Neural progenitor cell (in vitro differentiated cells): Measurements from ENCODE around the gene SPRED3. TPM values are rescaled to one million over a fixed set of nuclear protein-coding genes. Genes with fewer than 3 reads are reported as not detected.

Source experiments
- DNase-seq: peaks from one replicate; pipeline ENCODE4 v3.0.0-alpha.2; 2016; ENCODE audit warnings: low spot score
- H2AFZ ChIP-seq: fragments of 200-600 bp; sonication (generic); replicated peaks from 2 replicates; pipeline ENCODE4 v1.6.1; 2016; ENCODE audit warnings: antibody characterized with exemption
- H3F3A ChIP-seq: fragments of 200-600 bp; sonication (generic); 2 replicates; pipeline ENCODE4 v1.6.1; 2016; ENCODE audit warnings: antibody characterized with exemption, low read depth
- H3K27ac ChIP-seq: fragments of 200-600 bp; sonication (generic); 2 replicates; pipeline ENCODE4 v1.5.1; 2016; ENCODE audit warnings: mild to moderate bottlenecking
- H3K27me3 ChIP-seq: fragments of 200-600 bp; sonication (generic); 2 replicates; pipeline ENCODE4 v1.6.1; 2016; ENCODE audit warnings: mild to moderate bottlenecking, moderate library complexity
- H3K36me3 ChIP-seq: fragments of 200-600 bp; sonication (generic); 2 replicates; pipeline ENCODE4 v1.5.1; 2016
- H3K4me1 ChIP-seq: fragments of 200-600 bp; sonication (generic); 2 replicates; pipeline ENCODE4 v1.6.1; 2016; ENCODE audit warnings: mixed run types
- H3K4me2 ChIP-seq: fragments of 200-600 bp; sonication (generic); 2 replicates; pipeline ENCODE4 v1.6.1; 2016
- H3K4me3 ChIP-seq: fragments of 200-600 bp; sonication (generic); 2 replicates; pipeline ENCODE4 v1.5.1; 2016
- H3K79me2 ChIP-seq: fragments of 200-600 bp; sonication (generic); 2 replicates; pipeline ENCODE4 v1.6.1; 2016; ENCODE audit warnings: low read depth
- H3K9ac ChIP-seq: fragments of 200-600 bp; sonication (generic); 2 replicates; pipeline ENCODE4 v1.6.1; 2016
- H3K9me3 ChIP-seq: fragments of 200-600 bp; sonication (generic); 2 replicates; pipeline ENCODE4 v1.5.1; 2016; ENCODE audit warnings: low read depth
- H4K20me1 ChIP-seq: fragments of 200-600 bp; sonication (generic); 2 replicates; pipeline ENCODE4 v1.6.1; 2016; ENCODE audit warnings: low read depth
- H3K27ac Mint-ChIP-seq: 3 replicates; pipeline ENCODE4 v1.8.0; 2021; ENCODE audit warnings: mixed read lengths
- H3K27me3 Mint-ChIP-seq: 2 replicates; pipeline ENCODE4 v1.8.0; 2022; ENCODE audit warnings: low read depth, mild to moderate bottlenecking, inconsistent platforms, moderate library complexity, mixed read lengths; ENCODE audit not compliant: insufficient read depth
- H3K36me3 Mint-ChIP-seq: 3 replicates; pipeline ENCODE4 v1.8.0; 2021; ENCODE audit warnings: mixed read lengths
- H3K4me1 Mint-ChIP-seq: 3 replicates; pipeline ENCODE4 v1.8.0; 2021; ENCODE audit warnings: mixed read lengths
- H3K4me3 Mint-ChIP-seq: 3 replicates; pipeline ENCODE4 v1.8.0; 2021; ENCODE audit warnings: mild to moderate bottlenecking, moderate library complexity, mixed read lengths
- H3K9me3 Mint-ChIP-seq: 3 replicates; pipeline ENCODE4 v1.8.0; 2020; ENCODE audit warnings: mixed read lengths
- CTCF ChIP-seq: fragments of 200-600 bp; sonication (generic); IDR thresholded peaks from 2 replicates; pipeline ENCODE4 v1.5.1; 2017; ENCODE audit warnings: antibody characterized with exemption, mild to moderate bottlenecking
- EZH2 ChIP-seq: fragments of 200-600 bp; sonication (generic); IDR thresholded peaks from 2 replicates; pipeline ENCODE4 v1.6.1; 2017; ENCODE audit warnings: antibody characterized with exemption, mild to moderate bottlenecking, moderate library complexity
- EZH2phosphoT487 ChIP-seq: fragments of 200-600 bp; sonication (generic); IDR thresholded peaks from 2 replicates; pipeline ENCODE4 v1.6.1; 2017; ENCODE audit warnings: antibody characterized with exemption
- total RNA-seq: library from RNA; depleted of rRNA; stranded (reverse); fragments of >200 nt; gene quantifications from 2 replicates; pipeline ENCODE4 v1.2.3, GENCODE V29; 2015; ENCODE audit warnings: low replicate concordance

The SPRED3 gene
- total RNA-seq, 1 donor from 2014 or later = 0.99 TPM

- Mint-ChIP-seq H3K4me3 (peak within 1 kb of the TSS; percentile 89), H3K4me1 (peaks cover 3% of the 10 kb centered on the region), H3K9me3 (no peaks in the 10 kb centered on the region), H3K27ac (no peak within 1 kb of the TSS), H3K27me3 (peaks cover 12% of the 10 kb centered on the region), H3K36me3 (peaks cover 3% of the 10 kb centered on the region)
- H3K9me3 ChIP-seq = no peaks in the 10 kb centered on the region
- TF ChIP-seq EZH2 (peak; percentile 57), CTCF (peak; percentile 92), EZH2phosphoT487 (no peak)
- no peaks in the 10 kb centered on the region for H3K79me2 ChIP-seq
- DNase-seq = peak; percentile 99
- no peaks in the 10 kb centered on the region for H3K4me1 ChIP-seq
- no peaks in the 10 kb centered on the region for H4K20me1 ChIP-seq
- no peak within 1 kb of the TSS for H3K27ac ChIP-seq
- H3K9ac ChIP-seq = no peak within 1 kb of the TSS
- H3K27me3 ChIP-seq = peaks cover 44% of the 10 kb centered on the region
- H3K4me3 ChIP-seq = peak within 1 kb of the TSS; percentile 72
- H2AFZ ChIP-seq = peak within 1 kb of the TSS; percentile 99
- H3F3A ChIP-seq = peaks cover 10% of the 10 kb centered on the region
- H3K36me3 ChIP-seq = no peaks in the 10 kb centered on the region
- peak within 1 kb of the TSS; percentile 93 for H3K4me2 ChIP-seq
Measured at GRCh38 chr19:38402967-38403674, 14.6 kb downstream of the SPRED3 start, which contains the start of gene FAM98C. FAM98C (plus strand) TSS chr19:38403093; CDS start chr19:38403154, 61 bp downstream.

- H3K9me3 Mint-ChIP-seq = no peaks in the 10 kb centered on the region
- no peak overlapping the region for H3K27ac Mint-ChIP-seq
- H3K9ac ChIP-seq = no peak overlapping the region
- no peaks in the 10 kb centered on the region for H3K36me3 ChIP-seq
- no peaks in the 10 kb centered on the region for H3K9me3 ChIP-seq
- H3K4me3 ChIP-seq = no peak overlapping the region
- no peak for TF ChIP-seq EZH2phosphoT487
- no peak for TF ChIP-seq EZH2
- no peak for TF ChIP-seq CTCF
- peaks cover 10% of the 10 kb centered on the region for H3F3A ChIP-seq
- no peak overlapping the region for H3K4me2 ChIP-seq
- peaks cover 3% of the 10 kb centered on the region for H3K4me1 Mint-ChIP-seq
- peaks cover 3% of the 10 kb centered on the region for H3K36me3 Mint-ChIP-seq
- H3K27me3 ChIP-seq = peaks cover 30% of the 10 kb centered on the region
- no peak overlapping the region for H2AFZ ChIP-seq
- no peaks in the 10 kb centered on the region for H3K79me2 ChIP-seq
- H3K27ac ChIP-seq = no peak overlapping the region
- no peaks in the 10 kb centered on the region for H4K20me1 ChIP-seq
- peaks cover 11% of the 10 kb centered on the region for H3K27me3 Mint-ChIP-seq
- H3K4me1 ChIP-seq = no peaks in the 10 kb centered on the region
- H3K4me3 Mint-ChIP-seq = peak overlapping the region; percentile 71
- no peak for DNase-seq
Measured at GRCh38 chr19:38404858-38405257, 16.4 kb downstream of the SPRED3 start.

- no peaks in the 10 kb centered on the region for H3K9me3 ChIP-seq
- H3K9ac ChIP-seq = no peak overlapping the region
- H3K79me2 ChIP-seq = no peaks in the 10 kb centered on the region
- H3K36me3 ChIP-seq = no peaks in the 10 kb centered on the region
- Mint-ChIP-seq H3K27ac (no peak overlapping the region), H3K27me3 (peaks cover 11% of the 10 kb centered on the region), H3K36me3 (peaks cover 3% of the 10 kb centered on the region), H3K4me1 (peaks cover 3% of the 10 kb centered on the region), H3K4me3 (peak overlapping the region; percentile 67), H3K9me3 (no peaks in the 10 kb centered on the region)
- no peak overlapping the region for H3K4me3 ChIP-seq
- no peak for DNase-seq
- no peaks in the 10 kb centered on the region for H3K4me1 ChIP-seq
- no peak for TF ChIP-seq EZH2
- no peak for TF ChIP-seq EZH2phosphoT487
- no peak for TF ChIP-seq CTCF
- H2AFZ ChIP-seq = no peak overlapping the region
- H3F3A ChIP-seq = peaks cover 10% of the 10 kb centered on the region
- no peaks in the 10 kb centered on the region for H4K20me1 ChIP-seq
- H3K27me3 ChIP-seq = peaks cover 26% of the 10 kb centered on the region
- no peak overlapping the region for H3K4me2 ChIP-seq
- no peak overlapping the region for H3K27ac ChIP-seq
Measured at GRCh38 chr19:38405276-38405675, 16.8 kb downstream of the SPRED3 start.
